Measurements from ENCODE around the gene MYEF2.

The MYEF2 gene

DNA sequence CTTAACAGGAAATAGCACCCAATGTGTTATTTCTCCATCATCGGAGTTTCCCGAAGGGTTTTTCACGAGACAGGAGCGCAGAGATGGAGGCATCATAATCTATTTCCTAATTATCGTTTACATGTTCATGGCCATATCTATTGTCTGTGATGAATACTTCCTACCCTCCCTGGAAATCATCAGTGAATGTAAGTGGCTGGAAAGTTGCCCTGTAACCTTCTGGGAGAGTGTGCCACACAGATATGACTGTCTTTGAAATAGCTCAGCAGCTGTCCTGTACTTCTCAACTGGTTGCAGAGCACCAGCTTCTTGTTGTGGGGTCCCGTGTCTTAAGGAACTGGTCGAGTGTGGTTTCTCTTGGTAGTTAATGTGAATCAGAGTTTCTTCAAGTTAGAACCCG is 56.2 kb downstream of the MYEF2 start:
- Histone ChIP-seq H3K4me3 (ENCODE audit: low read length) (no peak overlapping the region), H3K56ac (ENCODE audit: low read length) (no peak overlapping the region), H3K4me1 (ENCODE audit: control insufficient read depth, low read depth, low read length) (no peaks in the 10 kb centered on the region), H4K5ac (ENCODE audit: low read length) (no peak overlapping the region), H3K4me2 (ENCODE audit: low read length) (no peak overlapping the region), H3K18ac (ENCODE audit: low read length) (no peak overlapping the region), H3K4ac (ENCODE audit: low read depth, low read length) (no peak overlapping the region), H4K8ac (ENCODE audit: low read depth, low read length) (no peak overlapping the region), H3K23ac (ENCODE audit: low read length) (no peak overlapping the region), H2BK15ac (replicated peaks; ENCODE audit: low read depth) (no peak overlapping the region), H2AK5ac (ENCODE audit: low read length) (no peak overlapping the region), H2BK120ac (ENCODE audit: low read depth, low read length) (no peak overlapping the region), H3K79me2 (ENCODE audit: control insufficient read depth, insufficient read depth, low read length) (no peaks in the 10 kb centered on the region), H3K36me3 (ENCODE audit: control insufficient read depth, insufficient read depth, low read length) (no peaks in the 10 kb centered on the region), H3K27ac (ENCODE audit: low read depth, low read length) (no peak overlapping the region), H3K79me1 (ENCODE audit: low read length) (no peaks in the 10 kb centered on the region), H3K27me3 (ENCODE audit: insufficient read depth, low read length, poor library complexity) (no peaks in the 10 kb centered on the region), H2BK5ac (ENCODE audit: low read length) (no peak overlapping the region), H3K9ac (ENCODE audit: low read length) (no peak overlapping the region)
- no CpG with 5 or more reads among the region's 8 CpGs for WGBS (ENCODE audit: extremely low coverage, insufficient coverage, low lambda C conversion rate)
- DNase-seq, result no peak

DNA sequence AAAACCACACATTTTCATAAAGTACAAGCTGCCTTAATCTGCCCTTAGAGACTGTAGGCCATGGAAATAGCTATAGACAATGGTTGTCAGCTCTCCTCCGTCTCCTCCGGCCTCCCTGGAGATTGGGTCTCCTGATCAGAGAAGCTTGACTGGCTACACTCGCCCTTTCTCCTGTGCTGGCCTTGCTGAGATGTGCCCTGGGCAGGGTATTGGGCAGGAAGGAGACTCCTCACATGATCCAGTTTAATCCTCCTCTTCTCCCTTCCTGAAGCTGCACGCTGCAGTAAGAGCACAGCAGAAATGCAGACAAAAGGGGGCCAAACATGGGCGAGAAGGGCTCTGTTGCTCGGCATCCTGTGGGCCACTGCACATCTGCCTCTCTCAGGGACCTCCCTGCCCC is 57.4 kb downstream of the MYEF2 start, which contains the start of gene SLC24A5:
Gene SLC24A5, plus strand, starts transcription at position 246 of the 400 bp plus-strand sequence. Its CDS starts 55 bp downstream, at position 301.
- no peak for DNase-seq
- Histone ChIP-seq H3K4me3 (ENCODE audit: low read length) (no peak within 1 kb of the TSS), H3K36me3 (ENCODE audit: control insufficient read depth, insufficient read depth, low read length) (no peaks in the 10 kb centered on the region), H3K79me2 (ENCODE audit: control insufficient read depth, insufficient read depth, low read length) (no peaks in the 10 kb centered on the region), H3K9ac (ENCODE audit: low read length) (no peak within 1 kb of the TSS), H2BK15ac (replicated peaks; ENCODE audit: low read depth) (no peak within 1 kb of the TSS), H3K23ac (ENCODE audit: low read length) (no peak within 1 kb of the TSS), H2BK5ac (ENCODE audit: low read length) (no peak within 1 kb of the TSS), H4K8ac (ENCODE audit: low read depth, low read length) (no peak within 1 kb of the TSS), H3K18ac (ENCODE audit: low read length) (no peak within 1 kb of the TSS), H3K4me1 (ENCODE audit: control insufficient read depth, low read depth, low read length) (no peaks in the 10 kb centered on the region), H3K27ac (ENCODE audit: low read depth, low read length) (no peak within 1 kb of the TSS), H2AK5ac (ENCODE audit: low read length) (no peak within 1 kb of the TSS), H3K56ac (ENCODE audit: low read length) (no peak within 1 kb of the TSS), H3K79me1 (ENCODE audit: low read length) (no peaks in the 10 kb centered on the region), H3K4ac (ENCODE audit: low read depth, low read length) (no peak within 1 kb of the TSS), H4K5ac (ENCODE audit: low read length) (no peak within 1 kb of the TSS), H3K27me3 (ENCODE audit: insufficient read depth, low read length, poor library complexity) (no peaks in the 10 kb centered on the region), H3K4me2 (ENCODE audit: low read length) (no peak within 1 kb of the TSS), H2BK120ac (ENCODE audit: low read depth, low read length) (no peak within 1 kb of the TSS)
- no CpG with 5 or more reads among the region's 6 CpGs for WGBS (ENCODE audit: extremely low coverage, insufficient coverage, low lambda C conversion rate)

DNA sequence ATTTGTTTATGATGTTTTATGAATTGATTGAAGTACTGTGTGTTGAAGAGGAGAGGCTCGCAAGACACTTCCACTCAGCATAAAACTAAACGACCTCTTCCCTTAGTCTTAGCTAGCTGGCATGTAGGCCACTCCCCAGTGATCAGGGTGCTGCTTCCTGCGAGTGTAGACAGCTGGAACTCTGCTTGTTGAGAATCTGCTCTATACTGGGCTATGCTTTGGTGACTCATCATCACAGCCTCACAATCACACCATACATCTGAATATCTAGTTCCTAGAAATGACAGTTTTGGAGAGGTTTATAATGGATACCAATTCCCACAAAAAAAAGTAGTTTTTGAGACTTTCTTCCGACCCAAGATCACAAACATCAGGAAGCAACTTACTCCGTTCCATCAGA is 58.8 kb downstream of the MYEF2 start:
- H3K18ac ChIP-seq (ENCODE audit: low read length), result no peak overlapping the region
- H3K23ac ChIP-seq (ENCODE audit: low read length), result no peak overlapping the region
- H3K27me3 ChIP-seq (ENCODE audit: insufficient read depth, low read length, poor library complexity), result no peaks in the 10 kb centered on the region
- H3K4me3 ChIP-seq (ENCODE audit: low read length), result no peak overlapping the region
- H3K4ac ChIP-seq (ENCODE audit: low read depth, low read length), result no peak overlapping the region
- H3K27ac ChIP-seq (ENCODE audit: low read depth, low read length), result no peak overlapping the region
- no peaks in the 10 kb centered on the region for H3K4me1 ChIP-seq (ENCODE audit: control insufficient read depth, low read depth, low read length)
- DNase-seq, result no peak
- no peak overlapping the region for H4K5ac ChIP-seq (ENCODE audit: low read length)
- no peak overlapping the region for H3K9ac ChIP-seq (ENCODE audit: low read length)
- no peak overlapping the region for H2BK120ac ChIP-seq (ENCODE audit: low read depth, low read length)
- H3K4me2 ChIP-seq (ENCODE audit: low read length), result no peak overlapping the region
- no peak overlapping the region for H3K56ac ChIP-seq (ENCODE audit: low read length)
- no peak overlapping the region for H2BK5ac ChIP-seq (ENCODE audit: low read length)
- no peak overlapping the region for H4K8ac ChIP-seq (ENCODE audit: low read depth, low read length)
- H2AK5ac ChIP-seq (ENCODE audit: low read length), result no peak overlapping the region
- no peak overlapping the region for H2BK15ac ChIP-seq (replicated peaks; ENCODE audit: low read depth)
- no CpG with 5 or more reads among the region's 5 CpGs for WGBS (ENCODE audit: extremely low coverage, insufficient coverage, low lambda C conversion rate)
- H3K79me1 ChIP-seq (ENCODE audit: low read length), result no peaks in the 10 kb centered on the region
- H3K36me3 ChIP-seq (ENCODE audit: control insufficient read depth, insufficient read depth, low read length), result no peaks in the 10 kb centered on the region
- H3K79me2 ChIP-seq (ENCODE audit: control insufficient read depth, insufficient read depth, low read length), result no peaks in the 10 kb centered on the region

DNA sequence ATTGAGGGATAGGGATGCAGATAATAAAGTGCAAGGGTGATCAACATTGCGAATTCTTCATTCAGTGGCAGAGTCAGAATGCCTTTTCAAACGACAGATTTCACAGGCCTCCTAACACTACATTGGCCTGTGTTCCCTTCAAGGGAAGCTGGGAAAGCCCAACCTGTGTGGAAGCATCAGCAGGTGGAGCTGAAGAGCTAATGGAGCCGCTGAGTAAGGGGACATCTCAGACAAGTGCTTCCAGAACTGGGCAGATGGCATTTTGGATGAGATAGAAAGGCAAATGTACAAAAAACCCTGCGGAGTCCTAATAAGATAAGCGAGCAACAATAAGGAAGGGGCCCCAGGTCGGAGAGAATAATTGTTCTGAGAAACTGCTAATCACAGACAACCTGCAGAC is 65.9 kb downstream of the MYEF2 start:
- Histone ChIP-seq H2AK5ac (ENCODE audit: low read length) (no peak overlapping the region), H3K23ac (ENCODE audit: low read length) (no peak overlapping the region), H3K4me2 (ENCODE audit: low read length) (no peak overlapping the region), H3K36me3 (ENCODE audit: control insufficient read depth, insufficient read depth, low read length) (no peaks in the 10 kb centered on the region), H2BK120ac (ENCODE audit: low read depth, low read length) (no peak overlapping the region), H3K79me2 (ENCODE audit: control insufficient read depth, insufficient read depth, low read length) (no peaks in the 10 kb centered on the region), H3K56ac (ENCODE audit: low read length) (no peak overlapping the region), H3K9ac (ENCODE audit: low read length) (no peak overlapping the region), H3K27me3 (ENCODE audit: insufficient read depth, low read length, poor library complexity) (no peaks in the 10 kb centered on the region), H4K5ac (ENCODE audit: low read length) (no peak overlapping the region), H3K79me1 (ENCODE audit: low read length) (no peaks in the 10 kb centered on the region), H2BK5ac (ENCODE audit: low read length) (no peak overlapping the region), H3K18ac (ENCODE audit: low read length) (no peak overlapping the region), H3K27ac (ENCODE audit: low read depth, low read length) (no peak overlapping the region), H3K4me1 (ENCODE audit: control insufficient read depth, low read depth, low read length) (no peaks in the 10 kb centered on the region), H3K4me3 (ENCODE audit: low read length) (no peak overlapping the region), H3K4ac (ENCODE audit: low read depth, low read length) (no peak overlapping the region), H2BK15ac (replicated peaks; ENCODE audit: low read depth) (no peak overlapping the region), H4K8ac (ENCODE audit: low read depth, low read length) (no peak overlapping the region)
- WGBS (ENCODE audit: extremely low coverage, insufficient coverage, low lambda C conversion rate), result no CpG with 5 or more reads among the region's 6 CpGs
- DNase-seq, result peak; percentile 82

DNA sequence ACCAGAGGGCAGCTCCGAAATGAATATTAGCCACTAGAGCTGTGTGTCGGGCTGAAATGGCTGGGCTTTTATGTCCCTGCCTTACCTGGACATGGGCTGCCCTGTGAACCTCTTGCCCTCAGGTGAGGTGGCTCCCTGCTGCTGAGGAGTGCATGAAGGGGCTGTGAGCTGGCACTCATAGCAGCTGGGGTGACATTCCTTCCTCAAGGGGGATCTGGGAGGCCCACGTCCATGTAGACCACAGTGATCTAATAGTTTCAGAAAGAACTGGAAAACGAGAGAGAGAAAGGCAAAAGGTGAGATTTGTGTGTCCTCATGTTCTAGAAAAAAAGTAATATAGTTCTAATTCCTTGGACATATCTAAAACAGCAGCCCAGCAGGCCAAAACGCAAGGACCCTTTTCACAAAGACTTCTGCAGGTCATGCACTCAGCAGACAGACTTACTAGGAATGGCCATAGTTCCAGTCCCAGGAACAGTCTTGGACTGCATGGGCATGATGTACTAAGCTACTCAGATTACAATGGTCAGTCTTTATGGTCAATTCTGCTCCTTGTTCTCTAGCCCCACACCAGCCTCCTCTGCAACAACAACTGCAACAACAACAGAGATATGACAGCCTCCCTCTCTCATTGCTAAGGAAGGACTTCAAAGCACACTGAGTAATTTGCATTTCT is 68.1 kb downstream of the MYEF2 start:
- no peaks in the 10 kb centered on the region for H3K27me3 ChIP-seq (ENCODE audit: insufficient read depth, low read length, poor library complexity)
- no peaks in the 10 kb centered on the region for H3K79me1 ChIP-seq (ENCODE audit: low read length)
- peak; percentile 71 for DNase-seq
- H3K18ac ChIP-seq (ENCODE audit: low read length), result no peak overlapping the region
- no peak overlapping the region for H3K4me3 ChIP-seq (ENCODE audit: low read length)
- H2AK5ac ChIP-seq (ENCODE audit: low read length), result peak overlapping the region; percentile 56
- WGBS (ENCODE audit: extremely low coverage, insufficient coverage, low lambda C conversion rate), result no CpG with 5 or more reads among the region's 5 CpGs
- H3K79me2 ChIP-seq (ENCODE audit: control insufficient read depth, insufficient read depth, low read length), result no peaks in the 10 kb centered on the region
- no peaks in the 10 kb centered on the region for H3K36me3 ChIP-seq (ENCODE audit: control insufficient read depth, insufficient read depth, low read length)
- no peak overlapping the region for H3K9ac ChIP-seq (ENCODE audit: low read length)
- H3K4me2 ChIP-seq (ENCODE audit: low read length), result no peak overlapping the region
- no peak overlapping the region for H3K56ac ChIP-seq (ENCODE audit: low read length)
- no peak overlapping the region for H3K27ac ChIP-seq (ENCODE audit: low read depth, low read length)
- H3K4me1 ChIP-seq (ENCODE audit: control insufficient read depth, low read depth, low read length), result no peaks in the 10 kb centered on the region
- no peak overlapping the region for H3K4ac ChIP-seq (ENCODE audit: low read depth, low read length)
- no peak overlapping the region for H3K23ac ChIP-seq (ENCODE audit: low read length)
- H4K8ac ChIP-seq (ENCODE audit: low read depth, low read length), result no peak overlapping the region
- H2BK5ac ChIP-seq (ENCODE audit: low read length), result no peak overlapping the region
- H4K5ac ChIP-seq (ENCODE audit: low read length), result no peak overlapping the region
- H2BK120ac ChIP-seq (ENCODE audit: low read depth, low read length), result no peak overlapping the region
- no peak overlapping the region for H2BK15ac ChIP-seq (replicated peaks; ENCODE audit: low read depth)

DNA sequence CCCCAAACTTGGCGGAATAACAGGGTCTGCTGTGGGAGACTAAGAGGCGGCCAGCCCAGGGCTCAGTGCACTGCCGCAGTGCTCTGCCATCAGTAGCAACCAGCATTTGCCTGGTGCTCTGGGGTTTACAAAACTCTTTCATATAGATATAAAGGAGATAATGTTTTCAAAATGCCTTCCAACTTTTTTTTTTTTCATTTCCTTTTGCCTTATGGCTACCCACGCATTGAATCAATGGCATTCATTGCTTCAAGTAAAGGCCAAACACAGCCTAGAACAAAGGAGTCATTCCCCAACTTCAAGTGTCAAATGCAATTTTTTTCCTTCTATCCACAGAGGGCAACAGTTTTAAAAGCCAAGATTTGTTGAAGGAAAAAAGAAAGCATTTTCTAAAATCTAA is 68.9 kb downstream of the MYEF2 start:
- no peak overlapping the region for H3K4me2 ChIP-seq (ENCODE audit: low read length)
- no peak overlapping the region for H3K23ac ChIP-seq (ENCODE audit: low read length)
- H3K4ac ChIP-seq (ENCODE audit: low read depth, low read length), result no peak overlapping the region
- H3K4me1 ChIP-seq (ENCODE audit: control insufficient read depth, low read depth, low read length), result no peaks in the 10 kb centered on the region
- WGBS (ENCODE audit: extremely low coverage, insufficient coverage, low lambda C conversion rate), result no CpG with 5 or more reads among the region's 4 CpGs
- no peak for DNase-seq
- no peak overlapping the region for H3K18ac ChIP-seq (ENCODE audit: low read length)
- H4K8ac ChIP-seq (ENCODE audit: low read depth, low read length), result no peak overlapping the region
- no peak overlapping the region for H3K9ac ChIP-seq (ENCODE audit: low read length)
- H2BK120ac ChIP-seq (ENCODE audit: low read depth, low read length), result no peak overlapping the region
- no peak overlapping the region for H3K56ac ChIP-seq (ENCODE audit: low read length)
- no peaks in the 10 kb centered on the region for H3K27me3 ChIP-seq (ENCODE audit: insufficient read depth, low read length, poor library complexity)
- H3K4me3 ChIP-seq (ENCODE audit: low read length), result no peak overlapping the region
- no peak overlapping the region for H2BK15ac ChIP-seq (replicated peaks; ENCODE audit: low read depth)
- no peak overlapping the region for H2AK5ac ChIP-seq (ENCODE audit: low read length)
- H3K27ac ChIP-seq (ENCODE audit: low read depth, low read length), result no peak overlapping the region
- no peaks in the 10 kb centered on the region for H3K36me3 ChIP-seq (ENCODE audit: control insufficient read depth, insufficient read depth, low read length)
- no peaks in the 10 kb centered on the region for H3K79me2 ChIP-seq (ENCODE audit: control insufficient read depth, insufficient read depth, low read length)
- H2BK5ac ChIP-seq (ENCODE audit: low read length), result no peak overlapping the region
- no peaks in the 10 kb centered on the region for H3K79me1 ChIP-seq (ENCODE audit: low read length)
- H4K5ac ChIP-seq (ENCODE audit: low read length), result no peak overlapping the region
